GM12878 (cell line): ENCODE results near the gene ZNF577. TPM values are rescaled to one million over a fixed set of nuclear protein-coding genes. Genes with fewer than 3 reads are reported as not detected.

Experiments used
- ATAC-seq: fragments of 200-7000 bp; cut with Tn5 transposase; 3 replicates; pipeline ENCODE4 v1.9.1; 2020; ENCODE audit warnings: mild to moderate bottlenecking, moderate library complexity
- BruUV-seq: library from RNA; stranded (reverse); fragments of 400-500 nt; replicated peaks from 2 replicates; lab custom pipeline; 2021; lab: Mats Ljungman, UMichigan
- CTCF ChIA-PET: fragments of 300-600 bp; sonication (Branson Sonifier 250); formaldehyde crosslinking; extraction: SDS; loops from one replicate; lab custom pipeline; 2021; ENCODE audit warnings: inconsistent platforms; lab: Yijun Ruan, JAX
- POLR2A ChIA-PET: fragments of 350-600 bp; formaldehyde crosslinking; extraction: SDS; loops from one replicate; lab custom pipeline; 2021; ENCODE audit warnings: inconsistent platforms; lab: Charles Lee
- RAD21 ChIA-PET: fragments of 300-600 bp; sonication (Branson Sonifier 250); formaldehyde crosslinking; loops from one replicate; lab custom pipeline; 2023; ENCODE audit warnings: antibody characterized with exemption; ENCODE audit not compliant: unreplicated experiment; lab: Charles Lee
- SMC1A ChIA-PET: fragments of 300-600 bp; sonication (Branson Sonifier 250); formaldehyde crosslinking; loops from one replicate; lab custom pipeline; 2023; ENCODE audit not compliant: unreplicated experiment, uncharacterized antibody; lab: Charles Lee
- DNase-seq: peaks from one replicate; pipeline ENCODE4 v3.0.0-alpha.2; 2011; ENCODE audit warnings: low read depth, low spot score
- FAIRE-seq: peaks from 3 replicates; lab custom pipeline; 2011; peaks lifted over from hg19 to GRCh38; lab: Jason Lieb, UNC
- H2AFZ ChIP-seq: 2 replicates; pipeline ENCODE4 v1.6.0; 2011; ENCODE audit warnings: low read depth, low read length, control low read depth; ENCODE audit not compliant: control insufficient read depth
- H3K27ac ChIP-seq: 2 replicates; pipeline ENCODE4 v1.5.1; 2011; ENCODE audit warnings: control low read depth; ENCODE audit not compliant: control insufficient read depth, insufficient read depth
- H3K27me3 ChIP-seq, 2 experiments: replicated peaks in 1 of 2; 2 replicates each; pipeline versions ENCODE4 v1.6.0 to v1.6.1; 2011; ENCODE audit warnings: low read length in 1 of 2; ENCODE audit not compliant: control insufficient read depth in 2 of 2, insufficient read depth in 2 of 2
- H3K36me3 ChIP-seq, 2 experiments: 2 replicates each; pipeline ENCODE4 v1.5.1; 2011; ENCODE audit warnings: low read length in 1 of 2; ENCODE audit not compliant: control insufficient read depth in 2 of 2, insufficient read depth in 2 of 2
- H3K4me1 ChIP-seq: 2 replicates; pipeline ENCODE4 v1.6.1; 2011; ENCODE audit warnings: mild to moderate bottlenecking, low read length, moderate library complexity, mixed read lengths; ENCODE audit not compliant: control insufficient read depth, insufficient read depth
- H3K4me2 ChIP-seq: 2 replicates; pipeline ENCODE4 v1.6.0; 2011; ENCODE audit warnings: control low read depth; ENCODE audit not compliant: control insufficient read depth, insufficient read depth
- H3K4me3 ChIP-seq: fragments of 200-600 bp; sonication (generic); 2 replicates; pipeline ENCODE4 v1.5.1; 2016
- H3K79me2 ChIP-seq: 2 replicates; pipeline ENCODE4 v1.6.0; 2011; ENCODE audit warnings: low read length; ENCODE audit not compliant: control insufficient read depth, insufficient read depth
- H3K9ac ChIP-seq: 2 replicates; pipeline ENCODE4 v1.8.0; 2011; ENCODE audit warnings: low read length, control low read depth, mixed read lengths; ENCODE audit not compliant: control insufficient read depth, insufficient read depth
- H3K9me3 ChIP-seq: replicated peaks from 3 replicates; pipeline ENCODE4 v1.5.1; 2011; ENCODE audit warnings: mild to moderate bottlenecking, low read length; ENCODE audit not compliant: control insufficient read depth, insufficient read depth
- H4K20me1 ChIP-seq: 2 replicates; pipeline ENCODE4 v1.6.0; 2011; ENCODE audit not compliant: control insufficient read depth, insufficient read depth
- DPF2 ChIP-seq: fragments of 450-650 bp; IDR thresholded peaks from 2 replicates; pipeline ENCODE4 v1.6.1; 2017; ENCODE audit warnings: mild to moderate bottlenecking
- GABPA ChIP-seq: IDR thresholded peaks from 2 replicates; pipeline ENCODE4 v1.6.1; 2014; ENCODE audit warnings: antibody characterized with exemption, low read depth, mild to moderate bottlenecking, inconsistent platforms
- JUNB ChIP-seq: IDR thresholded peaks from 2 replicates; pipeline ENCODE4 v1.6.1; 2016; ENCODE audit warnings: antibody characterized with exemption, mild to moderate bottlenecking
- NBN ChIP-seq: fragments of 450-650 bp; IDR thresholded peaks from 2 replicates; pipeline ENCODE4 v1.6.1; 2016
- NR2C1 ChIP-seq: fragments of 450-650 bp; IDR thresholded peaks from 2 replicates; pipeline ENCODE4 v1.6.1; 2017; ENCODE audit warnings: antibody characterized with exemption, mild to moderate bottlenecking, moderate library complexity
- RCOR1 ChIP-seq: conservative IDR thresholded peaks from 2 replicates; pipeline ENCODE4 v1.6.1; 2012; ENCODE audit warnings: low read depth, low read length, improper control_type of control experiment
- SPI1 ChIP-seq: IDR thresholded peaks from 2 replicates; pipeline ENCODE4 v1.6.1; 2011; ENCODE audit warnings: low read depth, mild to moderate bottlenecking, low read length, moderate library complexity, borderline replicate concordance; ENCODE audit not compliant: insufficient read depth
- SREBF2 ChIP-seq: IDR thresholded peaks from 2 replicates; pipeline ENCODE4 v1.6.1; 2012; ENCODE audit warnings: mild to moderate bottlenecking, low read length
- TCF12 ChIP-seq: IDR thresholded peaks from 2 replicates; pipeline ENCODE4 v1.6.1; 2011; ENCODE audit warnings: low read depth, mild to moderate bottlenecking, low read length
- ZNF622 ChIP-seq: fragments of 450-650 bp; IDR thresholded peaks from 2 replicates; pipeline ENCODE4 v1.6.1; 2017; ENCODE audit warnings: mild to moderate bottlenecking, inconsistent platforms
- ZZZ3 ChIP-seq: IDR thresholded peaks from 2 replicates; pipeline ENCODE4 v1.6.1; 2011; ENCODE audit warnings: low read depth; ENCODE audit not compliant: control insufficient read depth, insufficient read length
- WGBS: methylation state at CpG from one replicate; pipeline ENCODE4 v1.1.6; 2016; ENCODE audit warnings: low lambda C conversion rate; ENCODE audit not compliant: insufficient replicate concordance, insufficient coverage; ENCODE audit errors: missing lambda C conversion rate; 5-methylcytosine and 5-hydroxymethylcytosine counted together
- in situ Hi-C: fragments of 300-500 bp; cut with MboI; formaldehyde crosslinking; loops from 9 replicates; pipeline ENCODE4 v1.14.3; 2018; ENCODE audit warnings: mixed read lengths
- intact Hi-C: fragments of 100-400 bp; cut with micrococcal nuclease; formaldehyde crosslinking; loops from one replicate; pipeline ENCODE4 v1.14.2; 2022; ENCODE audit not compliant: unreplicated experiment
- polyA plus RNA-seq, 11 experiments: library from polyadenylated mRNA; depleted of rRNA in 4 of 11; unstranded in 6 of 11; stranded (reverse) in 5 of 11; fragments of >200 nt; fragmentation: Nextera tagmentation in 4 of 11; fragmentation: Illumina TruSeq in 1 of 11; extraction: Ambion mirVana in 4 of 11; extraction: Trizol in 1 of 11; gene quantifications; 1 replicate in 1 of 11; 2 replicates in 10 of 11; pipeline versions ENCODE4 v1.2.1 to v1.2.3, GENCODE V29; 2011 to 2016; ENCODE audit warnings: inconsistent platforms in 2 of 11, missing spikeins in 2 of 11, low read depth in 1 of 11
- total RNA-seq, 4 experiments: library from RNA; depleted of rRNA in 3 of 4; stranded (reverse); fragments of >200 nt in 3 of 4; fragmentation: Illumina TruSeq in 1 of 4; extraction: Trizol in 1 of 4; gene quantifications; 2 replicates each; pipeline versions ENCODE4 v1.2.1 to v1.2.3, GENCODE V29; 2013 to 2021
- TF ChIP-seq, protein P1 (sequence below): fragments of 450-650 bp; IDR thresholded peaks from 2 replicates; pipeline ENCODE4 v1.6.1; 2017; ENCODE audit warnings: mild to moderate bottlenecking, moderate library complexity
- TF ChIP-seq, protein P2 (sequence below): fragments of 450-650 bp; formaldehyde crosslinking; IDR thresholded peaks from 2 replicates; pipeline ENCODE4 v1.4.0; 2020; ENCODE audit warnings: mild to moderate bottlenecking, moderate library complexity
- TF ChIP-seq, protein P3 (sequence below): fragments of 450-650 bp; IDR thresholded peaks from 2 replicates; pipeline ENCODE4 v1.6.1; 2016; ENCODE audit warnings: mild to moderate bottlenecking
- TF ChIP-seq, protein P4 (sequence below): fragments of 450-650 bp; IDR thresholded peaks from 2 replicates; pipeline ENCODE4 v1.6.1; 2017; ENCODE audit warnings: low read depth, mild to moderate bottlenecking, moderate library complexity

ZNF577 gene
- total and polyA plus RNA-seq, 10 of the 15 experiments (the other 5 are each of a cell fraction or from before 2014, with no cell fraction given) = 1.0 to 6.1 (median 4.5) TPM

DNA sequence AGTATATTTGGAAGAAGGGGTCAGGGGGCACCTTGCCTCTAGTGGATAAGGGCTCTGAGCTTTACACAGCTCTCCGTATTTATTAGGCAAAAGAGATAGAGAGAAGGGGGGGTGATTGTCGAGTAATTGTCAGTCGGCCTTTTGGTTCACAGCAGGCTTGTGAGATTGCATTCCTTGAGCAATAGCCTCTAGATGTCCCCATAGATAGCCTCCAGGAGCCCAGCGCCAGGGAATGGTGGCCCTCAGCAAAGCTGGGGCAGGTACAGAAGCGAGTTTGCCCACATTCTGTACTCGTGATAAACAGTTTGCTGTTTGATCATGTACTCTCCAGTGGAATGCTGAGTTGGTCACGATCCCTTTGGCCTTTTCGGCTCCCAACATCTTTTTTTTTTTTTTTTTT is 44.2 kb upstream of the ZNF577 start:
- H3K9me3 ChIP-seq = peaks cover 19% of the 10 kb centered on the region; the same call in 2 of the 3 replicates
- ChIA-PET RAD21 (no interaction called here), SMC1A (no interaction called here), POLR2A (no interaction called here), CTCF (no interaction called here)
- H3K4me1 ChIP-seq = 0 out of 2 replicates have a peak, but pooled peaks cover 2% of the 10 kb centered on the region
- no peak overlapping the region for H3K9ac ChIP-seq
- no peak overlapping the region for H3K4me2 ChIP-seq
- H3K4me3 ChIP-seq = no peak overlapping the region
- BruUV-seq = no TSS peak
- TF ChIP-seq, protein P1, sequence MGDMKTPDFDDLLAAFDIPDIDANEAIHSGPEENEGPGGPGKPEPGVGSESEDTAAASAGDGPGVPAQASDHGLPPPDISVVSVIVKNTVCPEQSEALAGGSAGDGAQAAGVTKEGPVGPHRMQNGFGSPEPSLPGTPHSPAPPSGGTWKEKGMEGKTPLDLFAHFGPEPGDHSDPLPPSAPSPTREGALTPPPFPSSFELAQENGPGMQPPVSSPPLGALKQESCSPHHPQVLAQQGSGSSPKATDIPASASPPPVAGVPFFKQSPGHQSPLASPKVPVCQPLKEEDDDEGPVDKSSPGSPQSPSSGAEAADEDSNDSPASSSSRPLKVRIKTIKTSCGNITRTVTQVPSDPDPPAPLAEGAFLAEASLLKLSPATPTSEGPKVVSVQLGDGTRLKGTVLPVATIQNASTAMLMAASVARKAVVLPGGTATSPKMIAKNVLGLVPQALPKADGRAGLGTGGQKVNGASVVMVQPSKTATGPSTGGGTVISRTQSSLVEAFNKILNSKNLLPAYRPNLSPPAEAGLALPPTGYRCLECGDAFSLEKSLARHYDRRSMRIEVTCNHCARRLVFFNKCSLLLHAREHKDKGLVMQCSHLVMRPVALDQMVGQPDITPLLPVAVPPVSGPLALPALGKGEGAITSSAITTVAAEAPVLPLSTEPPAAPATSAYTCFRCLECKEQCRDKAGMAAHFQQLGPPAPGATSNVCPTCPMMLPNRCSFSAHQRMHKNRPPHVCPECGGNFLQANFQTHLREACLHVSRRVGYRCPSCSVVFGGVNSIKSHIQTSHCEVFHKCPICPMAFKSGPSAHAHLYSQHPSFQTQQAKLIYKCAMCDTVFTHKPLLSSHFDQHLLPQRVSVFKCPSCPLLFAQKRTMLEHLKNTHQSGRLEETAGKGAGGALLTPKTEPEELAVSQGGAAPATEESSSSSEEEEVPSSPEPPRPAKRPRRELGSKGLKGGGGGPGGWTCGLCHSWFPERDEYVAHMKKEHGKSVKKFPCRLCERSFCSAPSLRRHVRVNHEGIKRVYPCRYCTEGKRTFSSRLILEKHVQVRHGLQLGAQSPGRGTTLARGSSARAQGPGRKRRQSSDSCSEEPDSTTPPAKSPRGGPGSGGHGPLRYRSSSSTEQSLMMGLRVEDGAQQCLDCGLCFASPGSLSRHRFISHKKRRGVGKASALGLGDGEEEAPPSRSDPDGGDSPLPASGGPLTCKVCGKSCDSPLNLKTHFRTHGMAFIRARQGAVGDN = no peak
- TF ChIP-seq ZNF622 = no peak
- TF ChIP-seq GABPA = no peak
- TF ChIP-seq JUNB = no peak
- TF ChIP-seq RCOR1 = no peak
- TF ChIP-seq, protein P2, sequence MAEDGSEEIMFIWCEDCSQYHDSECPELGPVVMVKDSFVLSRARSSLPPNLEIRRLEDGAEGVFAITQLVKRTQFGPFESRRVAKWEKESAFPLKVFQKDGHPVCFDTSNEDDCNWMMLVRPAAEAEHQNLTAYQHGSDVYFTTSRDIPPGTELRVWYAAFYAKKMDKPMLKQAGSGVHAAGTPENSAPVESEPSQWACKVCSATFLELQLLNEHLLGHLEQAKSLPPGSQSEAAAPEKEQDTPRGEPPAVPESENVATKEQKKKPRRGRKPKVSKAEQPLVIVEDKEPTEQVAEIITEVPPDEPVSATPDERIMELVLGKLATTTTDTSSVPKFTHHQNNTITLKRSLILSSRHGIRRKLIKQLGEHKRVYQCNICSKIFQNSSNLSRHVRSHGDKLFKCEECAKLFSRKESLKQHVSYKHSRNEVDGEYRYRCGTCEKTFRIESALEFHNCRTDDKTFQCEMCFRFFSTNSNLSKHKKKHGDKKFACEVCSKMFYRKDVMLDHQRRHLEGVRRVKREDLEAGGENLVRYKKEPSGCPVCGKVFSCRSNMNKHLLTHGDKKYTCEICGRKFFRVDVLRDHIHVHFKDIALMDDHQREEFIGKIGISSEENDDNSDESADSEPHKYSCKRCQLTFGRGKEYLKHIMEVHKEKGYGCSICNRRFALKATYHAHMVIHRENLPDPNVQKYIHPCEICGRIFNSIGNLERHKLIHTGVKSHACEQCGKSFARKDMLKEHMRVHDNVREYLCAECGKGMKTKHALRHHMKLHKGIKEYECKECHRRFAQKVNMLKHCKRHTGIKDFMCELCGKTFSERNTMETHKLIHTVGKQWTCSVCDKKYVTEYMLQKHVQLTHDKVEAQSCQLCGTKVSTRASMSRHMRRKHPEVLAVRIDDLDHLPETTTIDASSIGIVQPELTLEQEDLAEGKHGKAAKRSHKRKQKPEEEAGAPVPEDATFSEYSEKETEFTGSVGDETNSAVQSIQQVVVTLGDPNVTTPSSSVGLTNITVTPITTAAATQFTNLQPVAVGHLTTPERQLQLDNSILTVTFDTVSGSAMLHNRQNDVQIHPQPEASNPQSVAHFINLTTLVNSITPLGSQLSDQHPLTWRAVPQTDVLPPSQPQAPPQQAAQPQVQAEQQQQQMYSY (CRISPR knock-in tag) = no peak
- no peak for TF ChIP-seq SPI1
- TF ChIP-seq, protein P3, sequence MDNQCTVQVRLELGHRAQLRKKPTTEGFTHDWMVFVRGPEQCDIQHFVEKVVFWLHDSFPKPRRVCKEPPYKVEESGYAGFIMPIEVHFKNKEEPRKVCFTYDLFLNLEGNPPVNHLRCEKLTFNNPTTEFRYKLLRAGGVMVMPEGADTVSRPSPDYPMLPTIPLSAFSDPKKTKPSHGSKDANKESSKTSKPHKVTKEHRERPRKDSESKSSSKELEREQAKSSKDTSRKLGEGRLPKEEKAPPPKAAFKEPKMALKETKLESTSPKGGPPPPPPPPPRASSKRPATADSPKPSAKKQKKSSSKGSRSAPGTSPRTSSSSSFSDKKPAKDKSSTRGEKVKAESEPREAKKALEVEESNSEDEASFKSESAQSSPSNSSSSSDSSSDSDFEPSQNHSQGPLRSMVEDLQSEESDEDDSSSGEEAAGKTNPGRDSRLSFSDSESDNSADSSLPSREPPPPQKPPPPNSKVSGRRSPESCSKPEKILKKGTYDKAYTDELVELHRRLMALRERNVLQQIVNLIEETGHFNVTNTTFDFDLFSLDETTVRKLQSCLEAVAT = no peak
- no peak for TF ChIP-seq SREBF2
- TF ChIP-seq DPF2 = no peak
- no peak for TF ChIP-seq NR2C1
- no peak for TF ChIP-seq TCF12
- TF ChIP-seq NBN = no peak
- TF ChIP-seq ZZZ3 = no peak
- TF ChIP-seq, protein P4, sequence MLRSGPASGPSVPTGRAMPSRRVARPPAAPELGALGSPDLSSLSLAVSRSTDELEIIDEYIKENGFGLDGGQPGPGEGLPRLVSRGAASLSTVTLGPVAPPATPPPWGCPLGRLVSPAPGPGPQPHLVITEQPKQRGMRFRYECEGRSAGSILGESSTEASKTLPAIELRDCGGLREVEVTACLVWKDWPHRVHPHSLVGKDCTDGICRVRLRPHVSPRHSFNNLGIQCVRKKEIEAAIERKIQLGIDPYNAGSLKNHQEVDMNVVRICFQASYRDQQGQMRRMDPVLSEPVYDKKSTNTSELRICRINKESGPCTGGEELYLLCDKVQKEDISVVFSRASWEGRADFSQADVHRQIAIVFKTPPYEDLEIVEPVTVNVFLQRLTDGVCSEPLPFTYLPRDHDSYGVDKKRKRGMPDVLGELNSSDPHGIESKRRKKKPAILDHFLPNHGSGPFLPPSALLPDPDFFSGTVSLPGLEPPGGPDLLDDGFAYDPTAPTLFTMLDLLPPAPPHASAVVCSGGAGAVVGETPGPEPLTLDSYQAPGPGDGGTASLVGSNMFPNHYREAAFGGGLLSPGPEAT = no peak
- no peak overlapping the region for H2AFZ ChIP-seq
- H3K79me2 ChIP-seq = peaks cover 6% of the 10 kb centered on the region
- WGBS = 89% methylated on average over 8 of the region's 8 CpGs
- ATAC-seq (no peak), DNase-seq (no peak), FAIRE-seq (no peak)
- intact Hi-C loops = no loop called here
- no peaks in the 10 kb centered on the region for H4K20me1 ChIP-seq
- H3K27ac ChIP-seq = no peak overlapping the region
- no peaks in the 10 kb centered on the region for H3K27me3 ChIP-seq
- H3K36me3 ChIP-seq = peaks cover 5 to 11% of the 10 kb centered on the region in 2 experiments; a peak in 3 of 4 replicates
- in situ Hi-C loops = no loop called here
